Activated CD4-positive, alpha-beta T cell treated with anti-CD3 and anti-CD28 coated beads, Interleukin-2, Interleukin-4, amounts not matched to agents 100 ng/mL and 50 ng/mL, durations not matched to agents 16 hours and 8 hours (primary cell): Measurements from ENCODE around the gene LCN15.
"Not testable (repeated sequence)": the region's sequence is repeated elsewhere in the genome, so short reads cannot be mapped to it uniquely, and the experiment has no call there.

ENCODE experiments used
- DNase-seq: peaks from one replicate; pipeline ENCODE4 v3.0.0-alpha.2; 2020; ENCODE audit warnings: low spot score

The LCN15 gene

DNA sequence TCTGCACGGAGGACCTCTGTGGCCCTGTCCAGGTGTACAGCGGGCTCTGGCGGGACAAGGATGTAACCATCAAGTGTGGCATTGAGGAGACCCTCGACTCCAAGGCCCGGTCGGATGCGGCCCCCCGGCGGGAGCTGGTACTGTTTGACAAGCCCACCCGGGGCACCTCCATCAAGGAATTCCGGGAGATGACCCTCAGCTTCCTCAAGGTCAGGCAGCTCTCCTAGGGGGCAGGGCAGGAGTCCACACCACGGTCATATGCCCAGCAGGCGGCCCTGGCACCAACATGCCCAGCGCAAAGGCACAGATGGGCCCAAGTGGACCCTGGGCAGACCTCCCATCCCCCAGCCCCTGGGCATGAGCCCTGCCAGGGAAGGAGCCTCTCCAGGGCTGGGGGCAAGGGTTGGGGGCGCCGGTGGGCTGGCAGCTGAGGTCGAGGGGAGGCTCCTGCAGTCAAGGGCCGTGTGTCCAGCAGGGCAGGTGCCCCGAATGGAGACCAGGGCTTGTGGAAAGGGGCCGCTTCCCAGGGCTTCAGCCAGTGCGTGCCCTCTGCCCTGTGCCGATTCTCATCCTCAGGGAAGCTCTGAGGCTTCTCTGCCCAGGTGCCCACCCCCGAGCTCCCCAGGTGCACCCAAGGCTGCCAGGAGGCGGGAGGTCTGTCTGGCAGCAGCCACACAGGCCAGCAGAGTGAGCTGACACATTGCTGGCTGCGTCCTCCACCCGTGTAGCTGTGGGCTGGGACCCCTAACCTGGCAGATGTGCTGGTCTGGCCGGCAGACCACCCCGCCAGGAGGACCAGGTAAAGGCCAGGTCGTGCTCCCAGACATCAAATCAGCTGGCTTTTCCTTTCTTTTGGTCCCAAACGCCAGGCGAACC is 42.0 kb downstream of the LCN15 start:
- DNase-seq: no peak

- no peak for DNase-seq
Measured at GRCh38 chr9:136721339-136722092, 42.8 kb downstream of the LCN15 start.

GRCh38 chr9:136720898-136721338 is 43.4 kb downstream of the LCN15 start:
- DNase-seq: no peak

GRCh38 chr9:136720251-136720897 is 43.9 kb downstream of the LCN15 start:
- DNase-seq: no peak

DNA sequence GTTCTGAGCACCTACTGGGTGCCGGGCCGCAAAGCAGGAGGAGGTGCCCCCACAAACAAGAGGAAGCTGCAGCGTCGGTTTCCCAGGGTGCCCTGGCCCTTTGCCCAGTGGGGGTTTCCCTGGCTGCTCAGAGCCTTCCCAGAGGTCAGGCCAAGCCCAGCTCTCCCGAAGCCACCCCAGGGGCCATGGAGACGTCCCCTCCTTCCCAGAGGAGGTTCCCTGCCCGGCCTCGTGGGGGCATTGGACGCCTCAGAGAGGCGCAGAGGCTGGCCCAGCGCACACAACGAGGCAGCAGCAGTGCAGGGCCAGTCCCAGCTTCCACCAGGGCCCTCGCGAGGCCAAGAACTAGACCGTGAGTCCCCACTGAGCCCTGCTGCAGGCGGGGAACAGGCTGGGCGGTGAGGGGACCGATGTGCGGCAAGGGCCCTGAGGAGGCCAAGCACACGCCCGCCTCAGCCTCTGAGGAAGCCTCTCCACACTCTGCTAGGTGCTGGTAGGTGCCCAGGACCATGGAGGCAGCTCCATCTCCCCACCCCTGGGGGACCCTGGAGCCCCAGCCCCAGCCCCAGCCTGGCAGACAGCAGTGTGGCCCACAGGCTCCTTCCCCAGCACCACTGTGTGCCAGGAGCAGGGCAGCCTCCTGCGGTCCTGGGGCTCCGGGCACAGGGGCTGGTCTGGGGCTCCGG is 45.0 kb downstream of the LCN15 start:
- DNase-seq: no peak

DNA sequence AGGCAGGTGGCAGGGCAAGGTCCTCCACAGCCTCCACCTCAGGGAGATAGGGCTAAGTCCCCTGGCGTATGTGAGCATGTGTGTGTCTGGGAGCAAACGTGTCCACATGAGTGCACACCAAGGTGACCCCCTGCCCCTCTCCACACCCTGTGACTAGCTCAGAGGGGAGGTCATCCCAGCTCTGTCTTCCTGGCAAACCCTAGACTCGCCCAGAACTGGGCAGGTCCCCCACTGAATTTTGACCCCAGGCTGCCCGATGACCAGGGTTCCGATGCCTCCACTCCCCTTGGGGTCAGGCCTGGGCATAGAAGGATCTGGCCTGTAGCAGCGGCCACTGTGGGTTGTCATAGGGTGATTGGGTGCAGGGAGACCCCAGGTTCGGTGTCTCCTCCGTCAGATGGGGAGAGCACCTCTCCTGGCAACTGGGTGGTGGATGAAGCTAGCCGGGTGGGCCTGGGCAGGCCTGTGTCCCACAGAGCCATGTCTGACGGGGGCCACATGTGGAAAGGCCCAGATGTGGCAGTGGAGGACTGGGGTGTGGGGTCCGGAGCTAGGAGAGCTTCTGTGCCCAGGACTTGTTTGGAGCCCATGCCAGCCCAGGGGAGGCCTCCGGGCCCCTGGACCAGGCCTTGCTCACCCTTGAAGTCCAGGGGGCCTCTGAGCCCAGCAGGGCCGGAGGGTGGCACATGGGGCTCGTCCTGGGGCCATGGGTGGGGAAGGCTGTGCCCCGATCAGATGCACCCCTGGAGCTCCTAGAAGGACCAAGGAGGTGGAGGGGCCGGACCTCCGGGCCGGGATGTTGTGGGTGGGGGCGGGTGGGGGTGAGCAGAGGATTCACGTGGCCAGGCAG is 45.7 kb downstream of the LCN15 start:
- no peak for DNase-seq

- DNase-seq: no peak
Measured at GRCh38 chr9:136717399-136717798, 46.9 kb downstream of the LCN15 start.

DNA sequence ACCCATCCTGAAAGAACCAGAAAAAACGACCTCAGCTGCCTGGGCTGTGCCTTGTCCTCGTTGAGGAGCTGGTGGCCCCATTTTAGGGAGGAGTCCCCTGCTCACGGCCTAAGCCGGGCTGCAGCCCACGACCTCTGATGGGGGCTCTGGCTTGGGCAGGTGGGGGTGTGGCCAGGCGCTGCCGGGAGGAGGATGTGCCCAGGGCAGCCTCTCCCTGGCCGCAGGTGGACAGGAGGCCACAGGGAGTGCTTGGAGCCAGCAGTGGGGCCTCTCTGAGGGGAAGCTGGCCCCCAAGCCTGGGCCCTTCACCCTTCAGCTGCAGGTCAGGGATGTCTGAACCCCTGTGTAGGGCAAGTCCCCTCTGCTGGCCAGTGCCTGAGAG is 49.4 kb downstream of the LCN15 start:
- DNase-seq: no peak

DNA sequence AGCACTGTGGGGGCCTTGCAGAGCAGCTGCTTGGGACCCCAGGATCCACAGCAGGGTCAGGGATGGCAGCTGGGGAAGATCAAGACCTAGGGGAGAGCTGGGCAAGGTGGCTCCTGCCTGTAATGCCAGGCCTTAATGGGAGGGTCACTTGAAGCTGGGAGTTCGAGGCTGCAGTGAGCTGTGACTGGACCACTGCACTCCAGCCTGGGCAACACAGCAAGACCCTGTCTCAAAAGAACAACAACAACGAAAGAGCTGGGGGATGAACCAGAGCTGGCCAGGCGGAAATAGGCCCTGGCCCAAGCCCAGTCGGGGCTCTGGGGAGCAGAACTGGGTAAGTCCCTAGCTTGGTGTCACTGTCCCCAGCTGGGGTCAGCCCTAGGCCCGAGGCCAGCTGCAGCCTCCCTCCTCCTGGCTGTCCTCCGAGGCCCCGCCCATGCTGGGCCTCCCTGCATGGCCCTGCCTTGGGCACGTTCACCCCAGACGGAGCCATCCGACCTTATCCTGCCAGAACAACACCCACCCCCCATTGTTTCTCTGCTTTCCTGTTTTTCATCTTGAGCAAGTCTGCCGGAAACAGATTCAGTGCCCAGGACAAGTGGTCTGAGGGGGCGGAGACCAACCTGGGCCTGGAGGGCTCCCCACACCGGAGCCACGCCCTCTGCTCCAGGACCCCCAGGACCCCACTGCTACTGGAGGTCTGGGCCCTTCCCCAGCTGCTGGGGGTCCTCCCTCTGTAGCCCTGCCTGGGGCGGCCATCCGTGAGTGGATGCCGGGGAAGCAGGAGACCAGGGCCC is 50.0 kb downstream of the LCN15 start:
- no peak for DNase-seq

DNA sequence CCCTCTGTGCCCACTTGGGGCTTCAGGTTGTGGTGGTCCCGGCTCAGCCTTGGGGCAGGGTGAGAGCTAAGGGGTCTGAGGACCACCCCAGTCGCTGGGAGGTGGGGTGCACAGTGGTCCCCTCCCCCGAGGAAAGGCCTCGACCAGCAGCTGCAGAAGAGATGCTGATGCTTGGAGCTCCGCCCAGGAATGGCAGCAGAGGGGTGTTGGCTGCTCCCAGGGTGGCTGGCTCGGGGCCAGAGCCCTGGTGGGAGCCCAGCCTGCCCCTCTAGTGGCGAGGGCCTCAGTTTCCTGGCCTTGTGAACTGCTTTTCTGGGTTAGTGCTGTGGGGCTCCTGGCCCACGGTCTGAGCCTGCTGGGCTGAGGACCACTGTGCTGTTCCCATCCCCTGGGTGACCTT is 50.8 kb downstream of the LCN15 start:
- no peak for DNase-seq

GRCh38 chr9:136712690-136713544 is 51.4 kb downstream of the LCN15 start:
- no peak for DNase-seq

DNA sequence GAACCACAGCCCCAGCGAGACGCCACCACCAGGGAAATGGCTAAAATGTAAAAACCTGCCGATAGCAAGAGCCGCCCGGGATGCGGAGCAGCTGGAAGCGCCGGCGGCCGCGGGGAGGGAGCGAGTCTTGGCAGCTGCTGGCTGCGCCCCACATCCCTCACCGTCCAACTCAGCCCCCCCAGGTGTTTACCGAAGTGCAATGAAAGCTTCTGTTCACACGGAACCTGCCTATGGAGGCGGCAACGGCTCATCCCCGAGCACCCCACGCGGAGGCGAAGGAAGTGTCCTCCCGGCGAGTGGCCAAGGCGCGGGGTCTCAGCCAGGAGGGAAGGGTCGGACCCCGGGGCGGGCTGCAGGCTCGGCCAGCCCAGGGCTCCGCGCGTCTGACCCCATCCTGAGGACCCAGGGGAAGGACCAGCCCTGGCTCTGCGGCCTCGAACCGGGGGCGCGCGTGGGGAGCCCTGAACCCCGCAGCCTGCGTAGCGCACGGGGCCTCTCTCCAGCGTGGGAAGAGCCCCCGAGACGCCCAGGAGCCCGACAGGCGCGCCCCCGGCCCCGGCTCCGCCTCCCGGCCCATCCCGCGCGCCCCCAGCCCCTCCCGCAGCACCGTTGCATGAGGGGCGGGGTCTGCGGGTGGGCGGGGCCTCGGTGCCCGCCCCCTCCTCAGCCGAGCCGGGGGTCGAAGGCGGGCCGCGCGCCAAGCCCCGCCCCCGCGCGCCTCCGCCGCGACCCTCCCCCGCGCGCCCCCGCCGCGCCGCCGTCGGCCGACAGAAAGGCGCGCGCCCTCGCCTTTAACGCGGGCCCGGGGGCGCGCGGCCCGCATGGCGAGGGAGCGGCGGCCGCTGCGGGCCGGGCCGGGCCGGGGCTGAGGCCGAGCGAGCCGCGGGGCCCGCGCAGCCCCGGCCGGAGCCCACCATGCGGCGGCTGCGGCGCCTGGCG is 52.3 kb downstream of the LCN15 start, which contains the start of gene DIPK1B:
DIPK1B (plus strand) TSS at position 822 of the 939 bp plus-strand sequence; CDS start at position 916, 94 bp downstream.
- no peak for DNase-seq

DNA sequence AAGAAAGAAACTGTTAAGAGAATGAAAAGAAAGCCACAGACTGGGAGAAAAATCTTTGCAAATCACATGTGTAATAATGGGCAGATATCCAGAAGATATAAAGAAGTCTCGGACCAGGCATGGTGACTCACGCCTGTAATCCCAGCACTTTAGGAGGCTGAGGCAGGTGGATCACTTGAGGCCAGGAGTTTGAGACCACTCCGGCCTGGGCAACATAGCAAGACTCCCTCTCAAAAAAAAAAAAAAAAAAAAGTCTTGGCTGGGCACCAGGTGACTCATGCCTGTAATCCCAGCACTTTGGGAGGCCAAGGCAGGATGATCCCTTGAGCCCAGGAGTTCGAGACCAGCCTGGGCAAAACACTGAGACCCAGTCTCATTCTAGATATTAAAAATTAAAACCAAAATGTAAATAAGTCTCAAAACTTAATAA is 53.1 kb downstream of the LCN15 start:
- DNase-seq: not testable (repeated sequence)

GRCh38 chr9:136710543-136710942 is 53.8 kb downstream of the LCN15 start:
- no peak for DNase-seq
